Activated CD4-positive, alpha-beta T cell treated with anti-CD3 and anti-CD28 coated beads, Interleukin-2, amount 10 ng/mL, durations not matched to agents 24 days and 14 days (primary cell): ENCODE measurements around the gene IFNL1. TPM values are rescaled to one million over a fixed set of nuclear protein-coding genes. Genes with fewer than 3 reads are reported as not detected.

Source experiments
- DNase-seq: peaks from one replicate; pipeline ENCODE4 v3.0.0; 2022
- H3K27ac Mint-ChIP-seq: one replicate; pipeline ENCODE4 v1.8.0; 2022; ENCODE audit warnings: mild to moderate bottlenecking, mixed read lengths
- H3K27me3 Mint-ChIP-seq: one replicate; pipeline ENCODE4 v1.8.0; 2022; ENCODE audit warnings: mixed read lengths
- H3K36me3 Mint-ChIP-seq: one replicate; pipeline ENCODE4 v1.8.0; 2022; ENCODE audit warnings: low read depth, mild to moderate bottlenecking, mixed read lengths
- H3K4me1 Mint-ChIP-seq: one replicate; pipeline ENCODE4 v1.8.0; 2021; ENCODE audit warnings: mixed read lengths
- H3K4me3 Mint-ChIP-seq: one replicate; pipeline ENCODE4 v1.8.0; 2022; ENCODE audit warnings: mild to moderate bottlenecking, moderate library complexity, mixed read lengths
- H3K9me3 Mint-ChIP-seq: one replicate; pipeline ENCODE4 v1.8.0; 2021; ENCODE audit warnings: mixed read lengths
- intact Hi-C: fragments of 100-400 bp; cut with micrococcal nuclease; formaldehyde crosslinking; loops from one replicate; pipeline ENCODE4 v1.15.1; 2023
- total RNA-seq: library from RNA; stranded (reverse); gene quantifications from 2 replicates; pipeline ENCODE4 v1.2.3, GENCODE V29; 2022

The IFNL1 gene
- total RNA-seq, 1 donor from 2014 or later, result not detected

DNA sequence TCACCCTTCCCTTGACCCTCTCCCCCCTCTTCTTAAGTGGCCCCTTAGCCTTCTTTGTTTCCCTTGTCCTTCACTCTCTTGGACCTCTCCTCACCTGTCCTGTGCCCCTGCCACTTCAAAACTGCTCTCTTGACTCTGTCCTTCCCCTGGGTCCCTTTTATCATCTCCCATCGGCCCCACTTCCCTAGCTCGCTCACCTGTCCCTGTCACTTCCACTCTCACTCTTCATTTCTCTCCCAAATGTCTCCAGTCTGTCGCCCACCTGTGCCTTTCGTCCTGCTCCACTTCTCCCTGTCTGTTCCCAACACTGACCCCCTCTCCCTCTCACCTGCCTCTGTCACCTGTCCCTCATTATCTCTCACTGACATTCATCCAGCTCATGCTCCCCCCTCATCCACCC is 699 bp downstream of the IFNL1 start:
- Mint-ChIP-seq H3K36me3 (no peaks in the 10 kb centered on the region), H3K27me3 (peaks cover 9% of the 10 kb centered on the region), H3K9me3 (no peaks in the 10 kb centered on the region), H3K4me3 (no peak overlapping the region), H3K27ac (peak overlapping the region; percentile 14), H3K4me1 (peaks cover 22% of the 10 kb centered on the region)
- intact Hi-C loops, result no loop called here
- DNase-seq, result no peak

DNA sequence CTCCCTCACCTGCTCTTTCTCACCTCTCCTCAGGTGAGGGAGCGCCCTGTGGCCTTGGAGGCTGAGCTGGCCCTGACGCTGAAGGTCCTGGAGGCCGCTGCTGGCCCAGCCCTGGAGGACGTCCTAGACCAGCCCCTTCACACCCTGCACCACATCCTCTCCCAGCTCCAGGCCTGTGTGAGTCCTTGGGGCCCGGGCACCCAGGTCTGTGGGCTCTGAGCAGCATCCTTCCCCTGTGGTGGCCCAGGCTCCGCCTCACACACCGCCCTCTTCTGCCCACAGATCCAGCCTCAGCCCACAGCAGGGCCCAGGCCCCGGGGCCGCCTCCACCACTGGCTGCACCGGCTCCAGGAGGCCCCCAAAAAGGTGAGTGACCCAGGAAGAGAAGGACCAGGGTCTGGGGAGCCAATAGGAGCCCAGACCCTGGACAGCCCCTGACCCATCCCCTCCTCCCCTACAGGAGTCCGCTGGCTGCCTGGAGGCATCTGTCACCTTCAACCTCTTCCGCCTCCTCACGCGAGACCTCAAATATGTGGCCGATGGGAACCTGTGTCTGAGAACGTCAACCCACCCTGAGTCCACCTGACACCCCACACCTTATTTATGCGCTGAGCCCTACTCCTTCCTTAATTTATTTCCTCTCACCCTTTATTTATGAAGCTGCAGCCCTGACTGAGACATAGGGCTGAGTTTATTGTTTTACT is 1.9 kb downstream of the IFNL1 start:
- H3K27me3 Mint-ChIP-seq, result peaks cover 8% of the 10 kb centered on the region
- H3K36me3 Mint-ChIP-seq, result no peaks in the 10 kb centered on the region
- H3K27ac Mint-ChIP-seq, result peak overlapping the region; percentile 74
- H3K4me1 Mint-ChIP-seq, result peaks cover 22% of the 10 kb centered on the region
- intact Hi-C loops, result no loop called here
- peak; percentile 89 for DNase-seq
- H3K9me3 Mint-ChIP-seq, result no peaks in the 10 kb centered on the region
- H3K4me3 Mint-ChIP-seq, result peak overlapping the region; percentile 53

- Mint-ChIP-seq H3K27ac (no peak overlapping the region), H3K9me3 (no peaks in the 10 kb centered on the region)
- intact Hi-C loops, result no loop called here
Measured at GRCh38 chr19:39299404-39299803, 3.2 kb downstream of the IFNL1 start.

GRCh38 chr19:39299832-39300231 is 3.6 kb downstream of the IFNL1 start:
- Mint-ChIP-seq H3K9me3 (no peaks in the 10 kb centered on the region), H3K27me3 (peaks cover 5% of the 10 kb centered on the region)
- intact Hi-C loops, result no loop called here

More at GRCh38 chr19:39299404-39299803, 3.2 kb downstream of the IFNL1 start:
- Mint-ChIP-seq H3K27me3 (peaks cover 6% of the 10 kb centered on the region), H3K36me3 (no peaks in the 10 kb centered on the region), H3K4me1 (peaks cover 22% of the 10 kb centered on the region), H3K4me3 (no peak overlapping the region)
- peak; percentile 68 for DNase-seq

GRCh38 chr19:39301021-39301420 is 4.8 kb downstream of the IFNL1 start:
- peaks cover 19% of the 10 kb centered on the region for H3K4me1 Mint-ChIP-seq
- H3K9me3 Mint-ChIP-seq, result no peaks in the 10 kb centered on the region
- H3K36me3 Mint-ChIP-seq, result no peaks in the 10 kb centered on the region
- intact Hi-C loops, result no loop called here
- peaks cover 5% of the 10 kb centered on the region for H3K27me3 Mint-ChIP-seq
- no peak for DNase-seq
- H3K4me3 Mint-ChIP-seq, result no peak overlapping the region
- H3K27ac Mint-ChIP-seq, result no peak overlapping the region

More at GRCh38 chr19:39299832-39300231, 3.6 kb downstream of the IFNL1 start:
- H3K36me3 Mint-ChIP-seq, result no peaks in the 10 kb centered on the region
- no peak overlapping the region for H3K4me3 Mint-ChIP-seq
- H3K4me1 Mint-ChIP-seq, result peaks cover 22% of the 10 kb centered on the region
- DNase-seq, result no peak
- H3K27ac Mint-ChIP-seq, result no peak overlapping the region

DNA sequence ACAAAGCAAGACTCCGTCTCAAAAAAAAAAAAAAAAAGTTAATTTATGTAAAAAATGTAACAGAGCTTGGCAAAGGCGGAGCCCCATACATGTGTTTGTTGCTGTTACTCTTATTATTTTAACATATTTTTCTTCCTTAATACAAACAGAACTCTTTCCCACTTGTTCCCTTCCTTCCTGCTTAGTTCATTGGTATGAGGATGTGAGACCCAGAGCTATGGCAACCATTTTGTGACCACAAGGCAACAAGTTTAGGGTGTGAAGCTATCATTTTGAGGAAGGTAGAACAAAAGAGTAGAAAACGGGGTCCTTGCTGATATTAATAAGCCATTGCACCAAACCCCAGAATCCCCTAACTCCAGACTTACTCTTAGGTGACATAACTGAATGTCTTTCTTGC is 5.4 kb downstream of the IFNL1 start:
- H3K36me3 Mint-ChIP-seq, result peaks cover 2% of the 10 kb centered on the region
- intact Hi-C loops, result no loop called here
- H3K4me1 Mint-ChIP-seq, result peaks cover 19% of the 10 kb centered on the region
- H3K9me3 Mint-ChIP-seq, result no peaks in the 10 kb centered on the region
- H3K27ac Mint-ChIP-seq, result no peak overlapping the region
- H3K27me3 Mint-ChIP-seq, result peaks cover 5% of the 10 kb centered on the region
- no peak for DNase-seq
- H3K4me3 Mint-ChIP-seq, result no peak overlapping the region

GRCh38 chr19:39303373-39304184 is 7.4 kb downstream of the IFNL1 start:
- peaks cover 5% of the 10 kb centered on the region for H3K27me3 Mint-ChIP-seq
- H3K36me3 Mint-ChIP-seq, result peaks cover 6% of the 10 kb centered on the region
- intact Hi-C loops, result no loop called here
- no peak overlapping the region for H3K4me3 Mint-ChIP-seq
- DNase-seq, result no peak
- H3K4me1 Mint-ChIP-seq, result peaks cover 5% of the 10 kb centered on the region
- H3K9me3 Mint-ChIP-seq, result no peaks in the 10 kb centered on the region
- no peak overlapping the region for H3K27ac Mint-ChIP-seq

- Mint-ChIP-seq H3K4me3 (no peak overlapping the region), H3K27ac (no peak overlapping the region), H3K9me3 (no peaks in the 10 kb centered on the region), H3K4me1 (peaks cover 3% of the 10 kb centered on the region), H3K36me3 (peaks cover 9% of the 10 kb centered on the region), H3K27me3 (peaks cover 5% of the 10 kb centered on the region)
- no peak for DNase-seq
- intact Hi-C loops, result no loop called here
Measured at GRCh38 chr19:39304185-39304513, 7.9 kb downstream of the IFNL1 start.

DNA sequence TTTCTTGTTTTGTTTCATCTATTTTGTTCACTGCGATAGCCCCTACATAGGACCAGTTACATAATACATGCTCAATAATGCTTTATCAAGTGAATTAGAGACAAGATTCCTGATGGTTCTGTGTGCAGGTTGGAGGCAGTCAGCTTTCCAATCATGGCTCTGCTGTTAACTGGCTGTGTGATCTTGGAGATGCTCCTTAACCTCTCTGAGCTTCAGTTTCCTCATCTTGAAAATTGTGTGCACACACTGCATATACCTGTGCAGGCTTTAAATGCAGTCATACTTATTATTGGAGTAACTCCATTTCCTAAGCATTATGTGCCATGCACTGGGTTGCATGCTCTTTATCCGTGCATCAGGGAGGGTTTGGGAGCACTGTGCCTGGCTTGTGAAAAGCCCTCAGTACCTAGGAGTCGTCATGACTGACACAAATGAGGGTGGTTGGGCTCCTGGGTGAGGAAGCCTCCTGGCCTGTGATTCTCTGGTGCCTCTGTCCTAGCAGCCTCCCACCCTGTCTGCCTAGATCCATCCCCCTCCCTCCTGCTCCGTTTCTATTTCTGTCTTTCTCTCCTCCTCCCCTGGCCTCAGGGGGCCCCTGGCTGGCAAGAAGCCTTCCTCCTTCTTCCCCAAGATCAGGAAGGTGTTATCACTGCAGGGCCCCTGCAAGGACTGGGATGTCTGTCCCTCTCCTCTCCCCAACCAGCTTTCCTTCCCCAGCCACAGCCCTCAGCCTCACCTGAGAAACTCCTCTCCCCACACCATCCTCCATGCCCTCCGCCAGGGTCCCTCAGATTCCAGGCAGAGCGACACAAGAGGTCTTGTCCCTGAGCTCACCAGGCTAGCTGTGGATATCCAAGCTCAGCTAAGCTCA is 8.7 kb downstream of the IFNL1 start:
- Mint-ChIP-seq H3K9me3 (no peaks in the 10 kb centered on the region), H3K27ac (no peak overlapping the region), H3K27me3 (peaks cover 5% of the 10 kb centered on the region), H3K36me3 (peaks cover 11% of the 10 kb centered on the region), H3K4me3 (no peak overlapping the region), H3K4me1 (peaks cover 2% of the 10 kb centered on the region)
- intact Hi-C loops, result no loop called here
- no peak for DNase-seq

- Mint-ChIP-seq H3K4me1 (no peaks in the 10 kb centered on the region), H3K36me3 (peaks cover 19% of the 10 kb centered on the region), H3K9me3 (no peaks in the 10 kb centered on the region), H3K27ac (no peak overlapping the region), H3K4me3 (no peak overlapping the region), H3K27me3 (peaks cover 2% of the 10 kb centered on the region)
- no peak for DNase-seq
- intact Hi-C loops, result no loop called here
Measured at GRCh38 chr19:39306075-39306474, 9.9 kb downstream of the IFNL1 start.

DNA sequence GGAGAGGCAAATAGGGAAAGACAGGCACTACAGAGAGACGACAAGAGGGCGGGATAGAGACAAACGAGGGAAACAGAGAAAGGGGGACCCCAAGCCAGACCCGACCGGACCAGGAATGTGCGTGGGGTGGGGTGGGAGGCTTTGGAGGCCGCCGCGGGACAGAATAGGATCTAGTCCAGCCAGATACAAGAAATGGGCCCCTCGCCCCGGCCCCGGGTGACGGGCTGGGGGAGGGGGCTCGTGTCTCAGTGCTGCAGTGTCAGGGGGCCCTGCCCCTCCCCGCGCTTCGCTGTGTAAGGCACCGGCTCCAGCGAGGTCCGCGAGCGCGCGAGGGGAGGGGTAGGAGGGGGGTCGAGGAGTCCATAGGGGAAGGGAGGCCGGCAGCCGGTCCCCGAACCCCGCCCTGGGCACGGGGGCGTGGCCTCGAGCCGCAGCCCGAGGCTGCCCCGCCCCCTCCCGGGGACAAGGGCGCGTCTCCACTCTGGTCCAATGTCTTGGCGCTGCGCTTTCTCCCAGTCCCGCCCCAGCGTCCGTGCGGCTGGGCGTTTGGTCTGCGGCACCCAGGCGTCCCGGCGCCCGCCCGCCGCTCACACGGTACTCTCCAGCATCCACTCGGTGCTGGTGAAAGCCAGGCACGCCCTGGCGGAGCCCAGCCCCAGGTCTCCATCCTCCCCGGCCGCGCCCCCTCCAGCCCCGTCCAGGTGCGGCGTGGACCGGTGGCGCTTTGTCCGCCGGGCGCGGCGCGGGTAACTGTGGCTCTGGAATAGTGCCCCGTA is 11.0 kb downstream of the IFNL1 start:
- H3K9me3 Mint-ChIP-seq, result no peaks in the 10 kb centered on the region
- H3K4me1 Mint-ChIP-seq, result no peaks in the 10 kb centered on the region
- no peak overlapping the region for H3K27ac Mint-ChIP-seq
- intact Hi-C loops, result no loop called here
- H3K4me3 Mint-ChIP-seq, result no peak overlapping the region
- H3K27me3 Mint-ChIP-seq, result peaks cover under 1% of the 10 kb centered on the region
- DNase-seq, result no peak
- H3K36me3 Mint-ChIP-seq, result peaks cover 24% of the 10 kb centered on the region

DNA sequence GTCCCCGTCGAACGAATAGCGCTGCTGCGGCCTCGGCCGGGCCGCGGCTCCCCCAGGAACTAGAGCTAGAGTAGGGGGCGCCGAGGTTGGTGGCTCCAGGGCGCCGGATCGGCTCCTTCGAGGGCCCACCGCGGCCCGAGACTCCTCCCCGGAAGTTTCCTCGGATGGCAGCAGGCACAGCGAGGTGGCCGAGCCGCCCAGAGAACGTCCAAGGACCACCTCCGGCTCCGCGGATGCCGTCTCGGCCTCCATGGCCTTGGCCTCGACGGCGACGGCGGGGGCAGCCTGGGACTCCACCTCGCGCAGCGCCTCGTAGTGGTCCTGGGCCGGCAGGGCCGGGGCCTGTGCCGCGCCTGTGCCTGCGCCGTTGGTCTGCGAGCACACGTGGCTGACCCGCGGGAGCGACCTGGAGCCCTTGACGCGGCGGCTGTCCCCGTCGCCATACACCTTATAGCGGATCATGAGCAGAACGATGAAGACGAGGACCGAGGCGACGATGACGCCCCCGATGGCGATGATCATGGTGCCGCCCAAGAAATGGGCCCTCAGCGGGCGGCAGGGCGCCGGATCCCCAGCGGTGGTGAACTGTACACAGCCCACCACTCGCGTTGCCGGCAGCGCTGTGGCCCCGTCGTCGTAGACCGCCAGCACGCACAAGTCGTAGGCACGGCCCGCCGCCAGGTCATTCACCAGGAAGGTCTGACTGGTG is 11.8 kb downstream of the IFNL1 start:
- H3K36me3 Mint-ChIP-seq, result peaks cover 26% of the 10 kb centered on the region
- no peaks in the 10 kb centered on the region for H3K27me3 Mint-ChIP-seq
- no peaks in the 10 kb centered on the region for H3K4me1 Mint-ChIP-seq
- no peaks in the 10 kb centered on the region for H3K9me3 Mint-ChIP-seq
- no peak for DNase-seq
- H3K27ac Mint-ChIP-seq, result no peak overlapping the region
- H3K4me3 Mint-ChIP-seq, result no peak overlapping the region
- intact Hi-C loops, result no loop called here
